NK-92 (cell line): ENCODE measurements around the gene CADM1.
"Not testable (repeated sequence)": the region's sequence is repeated elsewhere in the genome, so short reads cannot be mapped to it uniquely, and the experiment has no call there.

Experiments used
- DNase-seq: peaks from one replicate; lab custom pipeline; 2025; ENCODE audit not compliant: unreplicated experiment; lab: John Stamatoyannopoulos, UW

The CADM1 gene

DNA sequence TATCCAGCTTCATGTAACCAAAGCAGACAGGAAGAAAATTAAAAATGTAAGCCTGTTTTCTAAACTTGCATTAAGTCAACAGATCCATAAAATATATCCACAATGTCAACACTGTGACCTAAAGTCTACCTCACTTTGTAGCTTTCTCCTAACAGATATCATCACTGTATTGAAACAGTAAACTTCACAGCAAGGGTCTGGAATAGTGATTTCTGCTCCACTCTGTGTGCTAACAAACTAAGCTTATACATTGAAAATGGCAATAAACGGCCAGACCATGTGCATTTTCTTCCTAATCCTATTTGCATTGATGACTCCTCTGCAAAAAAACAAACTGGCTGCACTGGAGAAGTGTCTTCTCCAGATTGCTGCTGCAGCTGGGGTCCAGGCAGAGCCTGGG, 26.8 kb downstream of the CADM1 start:
- DNase-seq: no peak

DNA sequence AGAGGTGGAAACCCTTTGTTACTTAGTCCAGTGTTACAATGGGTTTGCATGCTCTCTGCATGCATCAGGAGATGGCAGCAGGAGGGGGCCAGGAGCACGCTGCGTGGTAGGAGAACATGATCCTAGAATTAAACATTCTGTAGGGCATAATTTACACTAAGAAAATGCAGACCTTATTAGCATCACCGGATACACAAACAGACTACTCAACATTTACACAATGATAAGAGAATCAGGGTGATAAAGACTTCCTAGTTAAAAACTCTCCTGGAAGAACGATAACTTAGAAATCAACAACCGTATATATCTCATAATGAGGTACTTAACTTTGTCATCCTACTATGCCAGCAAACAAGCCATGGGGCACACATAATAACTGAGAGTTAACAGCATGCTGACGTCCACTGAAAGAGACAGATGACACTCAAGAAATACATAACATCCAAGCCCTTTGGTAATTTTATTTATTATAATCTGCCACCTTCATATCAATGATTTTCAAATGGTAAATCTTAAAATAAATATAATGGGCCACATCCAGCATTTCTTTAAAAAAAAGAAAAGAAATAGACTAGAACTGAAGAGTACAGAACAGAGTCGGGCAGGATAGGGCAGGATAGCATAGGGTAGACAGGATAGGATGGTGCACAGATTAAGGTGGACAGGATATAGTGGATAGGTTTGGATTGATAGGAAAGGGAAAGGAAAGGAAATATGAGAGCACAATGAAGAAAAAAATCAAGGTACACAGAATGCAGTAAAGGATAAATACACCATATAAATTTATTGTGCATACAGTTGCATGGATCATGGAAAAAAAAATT, 27.5 kb downstream of the CADM1 start:
- no peak for DNase-seq

DNA sequence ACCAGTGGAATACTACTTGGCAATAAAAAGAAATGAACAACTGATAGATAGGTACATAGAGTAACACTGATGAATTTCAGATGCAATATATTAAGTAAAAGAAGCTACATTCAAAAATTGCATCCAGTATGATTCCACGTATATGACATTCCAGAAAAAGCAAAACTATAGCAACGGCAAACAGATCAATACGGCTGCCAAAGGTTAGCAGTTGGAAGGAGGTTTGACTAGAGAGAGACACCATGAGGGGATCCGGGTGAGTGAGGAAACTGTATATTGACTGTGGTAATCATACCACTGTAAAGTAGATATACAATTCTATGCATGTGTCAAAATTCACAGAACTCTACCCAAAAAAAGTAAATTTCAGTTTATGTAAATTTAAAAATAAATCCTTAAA, 28.7 kb downstream of the CADM1 start:
- DNase-seq: no peak

DNA sequence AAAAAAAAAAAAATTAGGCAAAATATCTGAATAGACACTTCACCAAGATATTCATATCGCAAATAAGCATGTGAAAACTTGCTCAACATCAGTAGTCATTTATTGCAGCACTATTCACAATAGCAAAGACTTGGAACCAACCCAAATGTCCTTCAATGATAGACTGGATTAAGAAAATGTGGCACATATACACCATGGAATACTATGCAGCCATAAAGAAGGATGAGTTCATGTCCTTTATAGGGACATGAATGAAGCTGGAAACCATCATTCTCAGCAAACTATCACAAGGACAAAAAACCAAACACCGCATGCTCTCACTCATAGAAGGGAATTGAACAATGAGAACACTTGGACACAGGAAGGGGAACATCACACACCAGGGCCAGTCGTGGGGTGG, 29.9 kb downstream of the CADM1 start:
- not testable (repeated sequence) for DNase-seq

DNA sequence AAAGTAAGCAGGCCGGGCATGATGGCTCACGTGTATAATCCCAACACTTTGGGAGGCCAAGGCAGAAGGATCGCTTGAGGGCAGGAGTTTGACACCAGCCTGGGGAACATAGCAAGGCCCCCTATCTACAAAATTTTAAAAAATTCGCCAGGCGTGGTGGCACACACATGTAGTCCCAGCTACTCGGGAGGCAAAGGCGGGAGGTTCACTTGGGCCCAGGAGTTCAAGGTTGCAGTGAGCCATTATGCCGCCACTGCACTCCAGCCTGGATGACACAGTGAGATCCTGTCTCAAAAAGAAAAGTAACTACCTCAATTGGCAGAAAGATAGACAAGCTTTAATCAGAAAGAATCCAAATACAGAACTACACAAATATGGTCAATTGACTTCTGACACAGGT, 31.0 kb downstream of the CADM1 start:
- no peak for DNase-seq

DNA sequence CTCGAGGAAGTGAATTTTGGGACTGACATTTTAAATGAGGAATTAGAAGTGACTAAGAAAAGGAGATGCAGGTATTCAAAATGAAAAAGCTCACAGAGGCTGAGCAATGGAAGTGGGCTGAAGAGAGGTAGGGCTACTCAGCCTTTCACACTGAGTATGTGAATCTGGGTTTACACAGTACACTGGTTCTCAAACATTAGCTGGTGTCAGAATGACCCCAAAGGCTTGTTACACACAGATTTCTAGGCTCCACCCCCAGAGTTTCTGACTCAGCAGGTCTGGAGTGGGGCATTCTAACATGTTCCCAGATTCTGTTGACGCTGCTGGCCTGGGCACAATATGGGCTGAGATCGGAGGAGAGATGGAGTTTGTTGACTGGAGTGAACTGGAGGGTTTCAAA, 32.8 kb downstream of the CADM1 start:
- no peak for DNase-seq

DNA sequence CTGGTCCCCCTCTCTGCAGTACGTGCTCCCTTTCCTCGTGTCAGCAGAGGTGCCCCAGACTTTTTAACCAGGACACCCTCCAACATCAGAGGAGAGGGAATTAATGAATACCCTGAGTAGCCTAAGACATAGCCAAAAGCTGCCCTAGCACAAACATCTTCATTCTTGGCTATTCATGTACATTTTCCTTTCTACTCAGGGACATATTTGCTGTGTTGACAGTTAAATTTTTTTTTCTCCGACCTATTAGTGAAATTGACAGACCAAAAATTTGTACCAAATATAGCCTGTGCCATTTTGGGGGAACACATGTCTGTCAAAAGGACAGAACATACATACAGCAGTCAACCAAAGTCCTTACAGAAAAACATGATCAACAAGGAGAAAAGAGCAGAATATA, 33.3 kb downstream of the CADM1 start:
- no peak for DNase-seq

DNA sequence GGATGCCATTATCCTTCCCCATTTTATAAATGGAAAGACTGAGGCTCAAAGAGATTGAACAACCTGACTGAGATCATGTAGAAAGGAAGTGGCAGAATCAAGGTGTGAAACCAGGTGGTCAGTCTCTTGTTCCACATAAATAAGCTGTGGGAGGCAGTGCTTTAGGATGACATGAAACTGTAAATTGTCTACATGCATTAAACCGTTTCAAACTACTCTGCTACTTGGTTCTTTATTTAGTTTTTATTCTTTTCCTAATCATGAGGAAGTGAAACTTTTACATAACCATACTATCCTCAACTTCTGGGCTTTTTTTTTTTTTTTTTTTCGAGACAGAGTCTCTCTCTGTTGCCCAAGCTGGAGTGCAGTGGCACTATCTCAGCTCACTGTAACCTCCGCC, 34.9 kb downstream of the CADM1 start:
- no peak for DNase-seq

DNA sequence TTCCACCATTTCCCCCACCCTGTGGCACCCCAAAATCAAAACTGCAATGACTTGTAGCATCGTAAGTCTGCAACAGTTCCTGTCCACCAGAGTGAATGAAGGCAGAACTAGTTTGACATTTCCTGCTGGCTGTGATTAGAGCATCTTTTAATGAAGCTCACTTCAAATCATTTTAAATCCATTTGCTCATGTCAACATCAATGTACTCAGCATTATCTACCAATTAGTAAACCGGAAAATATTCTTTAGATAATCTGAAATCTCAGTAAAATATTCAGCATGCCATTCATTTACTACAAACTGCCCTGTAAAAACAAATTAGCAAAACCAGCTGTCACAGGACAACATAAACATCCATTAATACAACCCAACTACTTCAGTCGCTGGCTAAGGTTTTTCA, 38.1 kb downstream of the CADM1 start:
- DNase-seq: no peak

DNA sequence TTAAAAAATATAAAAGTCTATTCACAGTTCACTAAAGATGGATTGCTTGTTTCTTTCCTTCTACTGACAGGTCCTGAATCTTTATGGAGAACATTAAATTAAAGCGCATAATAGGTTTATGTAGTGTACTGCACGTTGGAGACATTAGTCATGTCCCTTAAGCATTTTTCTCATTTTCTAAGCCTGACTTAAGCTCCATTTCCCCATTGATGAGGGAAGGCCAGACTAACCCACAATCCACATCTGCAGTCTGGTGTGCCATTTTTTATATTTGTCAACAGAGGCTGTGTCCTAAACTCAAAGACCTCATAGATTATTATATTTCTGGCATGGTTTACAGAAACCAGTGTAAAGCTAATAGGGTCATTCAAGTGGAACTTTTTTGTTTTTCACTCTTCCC, 39.9 kb downstream of the CADM1 start:
- DNase-seq: no peak

DNA sequence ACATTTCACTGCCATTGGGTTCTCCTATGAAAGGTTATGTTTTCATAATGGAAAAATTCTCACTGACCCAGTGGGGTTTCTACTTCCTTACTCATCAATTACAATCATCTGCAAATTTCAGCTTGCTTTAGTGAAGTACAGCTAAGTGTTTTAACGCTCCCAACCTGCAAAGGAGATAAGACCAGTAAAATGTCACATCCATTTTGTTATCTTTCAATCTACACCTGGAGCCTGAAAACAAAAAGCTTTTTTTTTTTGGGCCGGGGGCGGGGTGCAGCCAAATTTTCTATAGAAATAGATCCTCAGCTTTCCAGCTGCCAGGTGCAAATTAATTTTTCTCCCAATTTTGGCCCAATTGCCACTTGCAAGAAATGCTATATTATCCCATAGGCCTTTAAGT, 40.6 kb downstream of the CADM1 start:
- DNase-seq: no peak

DNA sequence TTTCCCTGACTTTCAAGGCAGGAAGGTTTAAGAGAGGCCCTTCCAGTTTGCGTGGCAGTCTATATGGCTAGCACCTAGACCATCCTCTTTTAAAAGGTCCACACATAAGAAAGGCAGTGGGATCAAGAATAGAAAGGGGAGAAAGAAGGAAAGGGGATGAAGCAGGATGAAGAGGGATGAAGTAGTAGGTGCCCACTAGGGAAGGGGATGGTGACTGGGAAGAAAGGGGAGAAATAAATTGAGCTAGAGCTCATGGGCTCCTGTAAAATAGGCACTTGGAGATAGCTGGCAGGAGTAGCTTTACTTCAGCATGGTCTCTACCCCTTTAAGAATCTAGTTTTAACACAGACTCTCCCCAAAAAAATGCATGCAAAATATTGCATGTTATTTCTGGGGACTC, 41.5 kb downstream of the CADM1 start:
- DNase-seq: no peak

DNA sequence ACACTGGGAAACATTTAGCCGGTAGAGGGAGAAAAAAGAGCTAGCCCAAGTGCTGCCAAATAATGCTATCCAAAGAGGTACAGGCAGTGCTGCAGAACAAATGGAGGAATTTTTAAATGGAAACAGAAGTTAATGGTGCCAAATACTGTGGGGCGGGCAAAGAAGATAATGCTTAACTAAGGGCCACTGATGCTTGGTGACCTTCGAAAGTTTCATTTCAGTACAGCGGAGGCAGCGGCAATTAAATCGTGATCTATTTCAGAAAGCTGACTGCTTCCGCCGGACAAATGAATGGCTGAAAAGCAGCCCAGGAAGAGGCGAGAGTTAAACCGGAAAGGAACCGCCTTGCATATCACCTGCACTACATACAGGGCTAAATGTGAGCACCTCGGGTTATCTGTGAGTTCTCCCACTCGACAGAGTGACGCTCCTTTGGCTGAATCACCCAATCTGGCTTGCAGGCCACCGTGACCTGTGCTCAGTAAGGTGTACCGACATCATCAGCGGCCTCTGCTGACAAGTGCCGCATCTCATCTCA, 42.1 kb downstream of the CADM1 start:
- no peak for DNase-seq

DNA sequence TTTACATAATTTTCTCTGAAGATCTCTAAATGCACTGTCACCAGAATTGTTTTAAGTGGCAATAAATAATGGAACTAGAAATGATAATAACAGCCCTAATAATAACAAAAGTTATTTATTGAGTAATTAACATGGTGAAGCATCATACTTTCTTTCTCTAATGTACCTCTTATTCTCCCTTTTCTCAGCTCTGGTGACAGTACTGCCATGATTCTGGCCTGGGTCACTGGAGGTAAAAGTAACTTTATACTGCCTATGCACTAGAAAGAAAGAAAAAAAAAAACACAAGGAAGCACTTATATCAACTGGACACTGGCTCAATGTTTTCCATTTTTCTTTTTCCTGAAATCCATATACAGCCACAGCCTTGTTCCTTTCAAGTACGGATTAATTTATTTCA, 43.7 kb downstream of the CADM1 start:
- DNase-seq: no peak

DNA sequence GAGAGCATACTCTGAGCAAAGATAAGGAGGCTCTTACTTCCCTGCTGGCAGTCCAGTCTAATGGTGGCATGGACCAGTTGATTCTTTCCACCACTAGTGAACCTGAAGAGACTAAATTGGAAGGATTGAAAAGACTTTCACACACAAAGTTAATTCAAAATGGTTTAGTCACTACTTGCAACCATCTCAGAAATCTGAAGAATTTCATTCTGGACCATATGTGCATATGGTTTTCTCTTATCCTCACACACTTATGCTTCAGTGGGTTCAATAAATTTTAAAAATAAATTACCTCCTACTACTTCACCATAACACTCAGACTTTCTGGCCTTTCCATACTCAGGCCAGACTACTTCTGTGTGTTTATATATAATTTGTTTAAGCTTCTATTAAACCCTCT, 44.7 kb downstream of the CADM1 start:
- DNase-seq: no peak

DNA sequence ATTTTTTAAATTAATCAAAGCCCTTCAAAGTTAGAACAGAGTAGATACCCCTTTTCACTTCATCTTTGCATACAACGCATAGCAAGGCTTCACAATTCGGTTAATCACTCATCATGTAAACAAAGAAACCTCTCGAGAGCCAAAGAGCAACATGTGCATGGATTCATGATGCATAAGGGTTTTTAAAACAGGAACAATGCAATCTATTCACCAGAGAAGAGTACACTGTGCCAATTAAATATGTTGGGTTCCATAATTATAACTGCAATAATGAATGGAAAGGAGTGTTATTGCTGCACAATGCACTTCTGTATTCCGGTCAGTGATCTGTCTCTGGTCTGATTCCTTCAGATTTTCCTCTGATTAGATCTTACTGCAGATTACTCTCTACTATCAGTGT, 45.3 kb downstream of the CADM1 start:
- DNase-seq: no peak

DNA sequence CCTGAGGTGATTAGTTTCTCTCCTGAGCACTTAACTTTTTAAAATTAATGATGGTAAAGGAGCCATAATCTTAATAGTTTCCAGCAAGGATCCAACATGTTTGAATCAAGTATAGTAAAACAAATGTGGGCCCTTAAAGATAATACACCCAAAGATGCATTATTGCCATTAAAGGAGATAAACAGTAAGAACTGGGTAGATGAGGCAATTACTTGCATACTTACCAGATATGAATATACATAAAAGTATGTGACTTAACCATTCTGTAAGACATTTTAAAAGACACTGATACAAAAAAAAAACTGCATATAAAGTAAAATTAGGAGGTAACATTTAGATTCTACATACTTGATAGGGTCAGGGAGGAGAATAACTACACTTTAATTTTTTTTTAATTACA, 48.2 kb downstream of the CADM1 start:
- DNase-seq: no peak

DNA sequence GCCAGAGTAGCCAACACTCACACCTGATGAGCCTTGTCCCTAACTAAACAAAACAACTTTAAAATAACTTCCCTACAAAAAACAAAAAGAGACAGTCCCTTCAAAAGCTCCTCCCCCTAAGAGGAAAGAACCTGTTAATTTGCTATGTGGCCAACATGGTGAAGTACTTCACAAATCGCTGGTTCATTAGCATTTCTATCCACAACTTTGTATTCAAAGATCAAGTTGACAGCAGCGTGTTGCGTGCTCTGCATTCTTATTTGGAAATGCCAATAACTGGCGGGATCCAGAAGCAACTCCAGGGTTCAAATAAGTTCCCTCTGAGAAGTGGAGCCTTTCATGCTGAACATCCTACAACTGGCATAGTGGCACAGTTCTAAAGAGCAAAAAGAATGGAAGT, 48.6 kb downstream of the CADM1 start:
- DNase-seq: no peak

DNA sequence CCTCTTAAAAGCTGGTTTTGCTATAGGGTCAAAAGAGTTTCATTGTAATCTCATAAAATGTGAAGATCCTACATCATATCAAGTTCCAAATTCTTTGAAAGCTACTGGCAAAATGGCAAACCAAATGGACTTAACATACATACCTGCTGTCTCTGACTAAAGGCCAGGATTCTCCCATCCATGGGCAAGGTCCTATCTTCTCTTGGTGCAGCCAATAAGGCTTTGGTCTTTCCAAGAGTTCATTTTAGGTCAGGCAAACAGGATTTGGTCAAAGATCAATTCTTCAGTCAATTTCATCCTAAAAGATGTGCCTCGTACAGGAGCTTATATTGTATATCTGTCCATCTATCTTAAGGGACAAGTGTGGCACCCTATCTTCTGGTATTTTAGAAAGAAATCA, 49.7 kb downstream of the CADM1 start:
- no peak for DNase-seq

DNA sequence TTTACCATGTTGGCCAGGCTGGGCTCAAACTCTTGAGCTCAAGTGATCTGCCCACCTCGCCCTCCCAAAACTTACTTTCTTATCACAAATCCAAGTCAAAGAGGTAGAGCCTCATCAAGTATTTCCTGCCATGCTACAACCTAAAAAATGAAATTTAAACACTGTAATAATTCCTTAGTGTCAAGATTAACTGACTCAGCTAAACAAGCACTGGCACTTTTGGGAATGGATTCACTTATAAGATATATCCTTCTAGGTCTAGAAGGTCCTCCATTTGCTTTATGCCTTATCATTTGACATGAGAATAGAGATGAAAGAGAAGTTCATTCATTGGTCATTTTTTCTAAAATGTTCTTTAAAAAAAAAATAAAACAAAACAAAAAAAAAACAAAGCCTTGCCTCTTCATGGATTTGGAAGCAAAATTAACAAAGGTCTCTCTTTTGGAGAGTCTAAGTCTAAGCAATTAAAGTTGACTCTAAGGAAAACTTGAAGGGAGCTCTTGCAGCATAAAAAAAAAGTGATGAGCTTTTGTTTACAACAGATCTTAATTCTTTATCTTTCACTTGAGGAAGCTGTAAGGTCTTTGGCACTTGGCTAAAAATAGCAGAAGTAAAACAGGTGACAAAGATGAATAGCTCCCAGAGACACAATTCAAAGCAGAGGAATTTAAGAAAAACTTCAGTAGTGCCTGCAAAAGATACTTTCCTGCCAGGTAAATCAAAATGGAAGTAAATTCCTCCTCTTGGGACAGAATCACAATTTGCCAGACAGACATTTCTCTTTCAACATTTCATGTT, 50.3 kb downstream of the CADM1 start:
- no peak for DNase-seq

DNA sequence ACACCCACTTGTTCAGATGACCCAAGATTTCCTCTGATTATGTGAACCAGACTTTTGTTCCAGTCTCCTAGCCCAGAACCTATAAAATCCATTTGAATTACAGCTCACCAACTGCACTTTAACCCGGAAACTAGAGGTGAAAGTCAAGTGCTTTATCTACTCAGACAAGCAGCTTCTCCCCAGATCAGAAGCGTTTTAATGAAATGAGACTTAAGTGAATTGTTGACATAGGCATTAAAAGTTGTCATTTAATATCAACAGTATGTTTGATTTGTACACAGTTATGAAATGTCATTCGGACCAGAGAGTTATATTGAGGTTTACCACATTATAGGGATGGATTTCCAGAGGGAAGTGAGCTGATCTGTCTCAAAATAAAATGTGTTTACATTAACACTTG, 52.0 kb downstream of the CADM1 start:
- DNase-seq: no peak

DNA sequence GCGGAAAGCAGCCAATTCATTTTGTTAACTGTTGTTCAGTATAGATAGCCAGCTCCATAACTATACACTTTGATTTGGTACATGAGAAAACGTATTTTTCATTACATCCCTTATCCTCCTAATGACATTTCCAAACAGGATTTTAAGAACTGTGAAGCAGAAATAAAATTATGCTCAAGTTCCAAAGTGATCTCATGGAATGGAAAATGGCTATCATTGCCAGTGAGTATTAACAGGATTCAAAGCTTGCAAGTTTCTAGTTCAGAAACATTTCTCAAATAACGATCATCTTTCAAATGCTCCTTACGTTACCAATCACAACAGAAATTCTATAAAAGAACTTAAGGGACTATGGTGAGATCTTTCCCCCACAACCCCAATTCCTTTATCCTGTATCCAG, 53.7 kb downstream of the CADM1 start:
- no peak for DNase-seq
